ENCODE results near the gene HSD17B1. TPM values are rescaled to one million over a fixed set of nuclear protein-coding genes. Genes with fewer than 3 reads are reported as not detected.
A peak's percentile ranks its signal among the peaks of the same experiment; 100 is the strongest.
"Not testable (repeated sequence)": the region's sequence is repeated elsewhere in the genome, so short reads cannot be mapped to it uniquely, and the experiment has no call there.

Gene HSD17B1, protein sequence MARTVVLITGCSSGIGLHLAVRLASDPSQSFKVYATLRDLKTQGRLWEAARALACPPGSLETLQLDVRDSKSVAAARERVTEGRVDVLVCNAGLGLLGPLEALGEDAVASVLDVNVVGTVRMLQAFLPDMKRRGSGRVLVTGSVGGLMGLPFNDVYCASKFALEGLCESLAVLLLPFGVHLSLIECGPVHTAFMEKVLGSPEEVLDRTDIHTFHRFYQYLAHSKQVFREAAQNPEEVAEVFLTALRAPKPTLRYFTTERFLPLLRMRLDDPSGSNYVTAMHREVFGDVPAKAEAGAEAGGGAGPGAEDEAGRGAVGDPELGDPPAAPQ
- under 1 TPM; 0.82 to 0.90 TPM for total RNA-seq

- H3K36me3 Mint-ChIP-seq (ENCODE audit: low read depth); H3K27me3 Mint-ChIP-seq; ATAC-seq (replicated peaks); H3K9me3 Mint-ChIP-seq; H3K4me1 Mint-ChIP-seq; H3K27ac Mint-ChIP-seq: not testable (repeated sequence)
- H3K4me3 Mint-ChIP-seq = peak within 1 kb of the TSS; percentile 89
Measured at GRCh38 chr17:42552736-42553135, at the start of gene HSD17B1. HSD17B1 (plus strand) TSS chr17:42552923; CDS start chr17:42552934, 11 bp downstream.

- no peak overlapping the region for H3K27ac Mint-ChIP-seq
- H3K36me3 Mint-ChIP-seq (ENCODE audit: low read depth) = peaks cover 55% of the 10 kb centered on the region
- H3K4me3 Mint-ChIP-seq = no peak overlapping the region
- no peaks in the 10 kb centered on the region for H3K9me3 Mint-ChIP-seq
- no peaks in the 10 kb centered on the region for H3K4me1 Mint-ChIP-seq
- no peaks in the 10 kb centered on the region for H3K27me3 Mint-ChIP-seq
- no peak for ATAC-seq (replicated peaks)
Measured at GRCh38 chr17:42502926-42503325, 49.8 kb upstream of the HSD17B1 start.

- H3K36me3 Mint-ChIP-seq (ENCODE audit: low read depth) = peaks cover 42% of the 10 kb centered on the region
- H3K4me3 Mint-ChIP-seq = no peak overlapping the region
- H3K27ac Mint-ChIP-seq = no peak overlapping the region
- no peaks in the 10 kb centered on the region for H3K9me3 Mint-ChIP-seq
- H3K27me3 Mint-ChIP-seq = no peaks in the 10 kb centered on the region
- peaks cover 6% of the 10 kb centered on the region for H3K4me1 Mint-ChIP-seq
- ATAC-seq (replicated peaks) = no peak
Measured at GRCh38 chr17:42507671-42508070, 45.1 kb upstream of the HSD17B1 start.

DNA sequence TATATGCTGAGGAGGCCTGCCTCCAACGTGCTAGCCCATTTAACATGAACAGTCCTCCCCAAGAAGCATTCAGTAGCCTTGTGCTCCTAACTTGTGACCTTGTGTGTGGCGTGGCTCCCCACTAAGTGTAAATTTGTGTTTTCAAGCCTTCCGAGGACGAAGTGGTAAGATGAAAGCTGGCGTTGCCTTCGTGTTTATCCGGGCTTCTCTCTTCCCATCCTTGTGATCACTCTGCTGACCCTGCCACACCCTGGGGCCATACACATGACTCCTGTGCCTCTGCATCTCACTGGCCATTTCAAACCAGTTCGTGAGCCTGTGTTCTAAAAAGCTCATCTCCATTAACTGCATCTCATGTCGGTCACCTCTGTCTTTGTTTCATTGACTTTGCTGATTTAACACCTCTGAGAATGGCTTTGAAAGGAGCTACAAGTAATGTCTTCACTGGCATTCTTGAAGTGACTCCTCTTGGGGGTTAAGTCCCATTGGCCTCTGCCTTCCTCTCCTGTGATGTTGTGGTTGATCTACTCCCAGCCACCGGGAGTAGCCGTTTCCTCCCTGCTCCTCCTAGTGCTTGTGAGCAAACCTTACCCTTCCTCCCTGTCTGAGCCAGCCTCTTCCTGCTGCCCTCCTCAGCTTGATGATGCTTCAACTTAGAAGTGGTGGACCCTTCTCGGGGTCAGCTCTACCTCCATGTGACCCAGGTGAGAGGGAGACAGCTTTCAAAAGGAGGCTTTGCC, 44.1 kb upstream of the HSD17B1 start:
- Mint-ChIP-seq H3K36me3 (ENCODE audit: low read depth) (peaks cover 33% of the 10 kb centered on the region), H3K9me3 (no peaks in the 10 kb centered on the region), H3K4me3 (no peak overlapping the region), H3K27me3 (no peaks in the 10 kb centered on the region), H3K4me1 (peaks cover 6% of the 10 kb centered on the region), H3K27ac (no peak overlapping the region)
- no peak for ATAC-seq (replicated peaks)

GRCh38 chr17:42509409-42509808, 43.3 kb upstream of the HSD17B1 start:
- H3K27ac Mint-ChIP-seq = no peak overlapping the region
- no peak overlapping the region for H3K4me3 Mint-ChIP-seq
- peaks cover 25% of the 10 kb centered on the region for H3K36me3 Mint-ChIP-seq (ENCODE audit: low read depth)
- H3K9me3 Mint-ChIP-seq = no peaks in the 10 kb centered on the region
- H3K4me1 Mint-ChIP-seq = peaks cover 6% of the 10 kb centered on the region
- no peaks in the 10 kb centered on the region for H3K27me3 Mint-ChIP-seq
- no peak for ATAC-seq (replicated peaks)

- Mint-ChIP-seq H3K36me3 (ENCODE audit: low read depth) (peaks cover 24% of the 10 kb centered on the region), H3K27ac (no peak overlapping the region), H3K4me1 (peaks cover 6% of the 10 kb centered on the region), H3K27me3 (no peaks in the 10 kb centered on the region), H3K9me3 (no peaks in the 10 kb centered on the region), H3K4me3 (no peak overlapping the region)
- no peak for ATAC-seq (replicated peaks)
Measured at GRCh38 chr17:42509841-42510240, 42.9 kb upstream of the HSD17B1 start.

GRCh38 chr17:42512246-42512645, 40.5 kb upstream of the HSD17B1 start:
- Mint-ChIP-seq H3K9me3 (no peaks in the 10 kb centered on the region), H3K27ac (peak overlapping the region; percentile 48), H3K27me3 (no peaks in the 10 kb centered on the region), H3K4me3 (no peak overlapping the region), H3K36me3 (ENCODE audit: low read depth) (peaks cover 23% of the 10 kb centered on the region), H3K4me1 (peaks cover 6% of the 10 kb centered on the region)
- ATAC-seq (replicated peaks) = no peak

- H3K4me1 Mint-ChIP-seq = peaks cover 6% of the 10 kb centered on the region
- peak; percentile 52 for ATAC-seq (replicated peaks)
- H3K4me3 Mint-ChIP-seq = no peak overlapping the region
- H3K36me3 Mint-ChIP-seq (ENCODE audit: low read depth) = peaks cover 17% of the 10 kb centered on the region
- no peaks in the 10 kb centered on the region for H3K9me3 Mint-ChIP-seq
- no peak overlapping the region for H3K27ac Mint-ChIP-seq
- no peaks in the 10 kb centered on the region for H3K27me3 Mint-ChIP-seq
Measured at GRCh38 chr17:42512733-42513251, 39.9 kb upstream of the HSD17B1 start.

- no peak overlapping the region for H3K27ac Mint-ChIP-seq
- peaks cover 8% of the 10 kb centered on the region for H3K36me3 Mint-ChIP-seq (ENCODE audit: low read depth)
- H3K4me1 Mint-ChIP-seq = peaks cover 6% of the 10 kb centered on the region
- no peaks in the 10 kb centered on the region for H3K9me3 Mint-ChIP-seq
- H3K4me3 Mint-ChIP-seq = no peak overlapping the region
- H3K27me3 Mint-ChIP-seq = no peaks in the 10 kb centered on the region
- ATAC-seq (replicated peaks) = no peak
Measured at GRCh38 chr17:42513686-42514085, 39.0 kb upstream of the HSD17B1 start.

GRCh38 chr17:42514279-42514678, 38.4 kb upstream of the HSD17B1 start:
- peaks cover 2% of the 10 kb centered on the region for H3K36me3 Mint-ChIP-seq (ENCODE audit: low read depth)
- no peak for ATAC-seq (replicated peaks)
- H3K4me3 Mint-ChIP-seq = no peak overlapping the region
- H3K27ac Mint-ChIP-seq = no peak overlapping the region
- H3K9me3 Mint-ChIP-seq = no peaks in the 10 kb centered on the region
- no peaks in the 10 kb centered on the region for H3K27me3 Mint-ChIP-seq
- H3K4me1 Mint-ChIP-seq = peaks cover under 1% of the 10 kb centered on the region

DNA sequence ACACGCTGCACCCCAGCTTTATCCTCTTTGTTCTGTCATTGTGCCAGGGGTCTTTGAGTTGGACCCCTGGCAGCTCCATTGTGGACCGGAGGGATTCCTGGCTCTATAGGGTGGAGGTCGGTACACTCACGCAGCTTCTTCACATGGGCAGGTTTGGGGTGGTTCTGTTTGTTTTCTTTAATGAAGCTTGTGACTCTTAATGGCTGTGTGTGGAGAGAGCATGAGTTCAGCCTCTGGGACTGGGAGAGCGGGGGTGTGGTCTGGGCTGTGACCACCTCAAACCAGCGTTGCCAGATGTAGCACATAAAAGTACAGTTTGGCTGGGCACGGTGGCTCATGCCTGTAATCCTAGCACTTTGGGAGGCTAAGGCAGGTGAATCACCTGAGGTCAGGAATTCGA, 37.9 kb upstream of the HSD17B1 start:
- Mint-ChIP-seq H3K4me1 (no peaks in the 10 kb centered on the region), H3K27me3 (no peaks in the 10 kb centered on the region), H3K4me3 (no peak overlapping the region), H3K9me3 (no peaks in the 10 kb centered on the region), H3K36me3 (ENCODE audit: low read depth) (no peaks in the 10 kb centered on the region), H3K27ac (no peak overlapping the region)
- ATAC-seq (replicated peaks) = no peak

GRCh38 chr17:42517516-42517915, 35.2 kb upstream of the HSD17B1 start:
- Mint-ChIP-seq H3K9me3 (no peaks in the 10 kb centered on the region), H3K27me3 (no peaks in the 10 kb centered on the region), H3K36me3 (ENCODE audit: low read depth) (peaks cover 11% of the 10 kb centered on the region), H3K4me1 (no peaks in the 10 kb centered on the region), H3K27ac (no peak overlapping the region), H3K4me3 (no peak overlapping the region)
- peak; percentile 83 for ATAC-seq (replicated peaks)

DNA sequence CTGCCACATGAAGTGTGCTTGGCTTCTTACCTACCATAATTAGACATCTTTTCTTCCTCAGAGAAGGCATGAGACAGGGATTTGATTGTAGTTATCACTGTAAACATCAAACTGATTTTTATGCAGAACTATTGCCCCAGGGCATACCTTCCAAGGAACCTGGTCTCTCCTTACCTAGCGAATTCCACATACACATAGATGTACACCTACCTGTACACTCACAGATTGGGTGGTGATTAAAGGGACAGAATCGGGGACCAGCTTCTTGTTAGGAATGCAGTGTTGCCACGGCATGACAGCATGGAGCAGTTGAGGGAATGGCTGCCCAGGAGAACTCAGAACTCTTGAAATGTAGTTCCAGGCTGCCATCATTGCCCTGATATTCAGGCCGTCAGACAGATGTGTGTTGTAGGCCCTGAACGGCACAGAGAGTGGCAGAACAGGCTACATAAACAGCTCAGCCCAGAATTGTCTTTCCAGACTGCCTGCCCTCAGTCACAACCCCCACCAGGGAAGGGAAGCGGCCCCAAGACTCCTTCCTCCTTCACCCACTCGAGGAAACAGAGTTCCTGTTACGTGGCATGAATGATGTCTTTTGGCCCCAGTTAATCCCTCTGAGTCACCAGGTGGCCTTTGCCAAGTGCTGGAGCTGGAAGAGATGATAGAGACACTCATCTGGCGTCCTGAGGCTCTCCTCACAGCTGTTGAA, 34.5 kb upstream of the HSD17B1 start:
- H3K36me3 Mint-ChIP-seq (ENCODE audit: low read depth) = peaks cover 14% of the 10 kb centered on the region
- H3K27ac Mint-ChIP-seq = no peak overlapping the region
- no peaks in the 10 kb centered on the region for H3K27me3 Mint-ChIP-seq
- no peaks in the 10 kb centered on the region for H3K4me1 Mint-ChIP-seq
- no peak for ATAC-seq (replicated peaks)
- H3K9me3 Mint-ChIP-seq = no peaks in the 10 kb centered on the region
- H3K4me3 Mint-ChIP-seq = no peak overlapping the region

DNA sequence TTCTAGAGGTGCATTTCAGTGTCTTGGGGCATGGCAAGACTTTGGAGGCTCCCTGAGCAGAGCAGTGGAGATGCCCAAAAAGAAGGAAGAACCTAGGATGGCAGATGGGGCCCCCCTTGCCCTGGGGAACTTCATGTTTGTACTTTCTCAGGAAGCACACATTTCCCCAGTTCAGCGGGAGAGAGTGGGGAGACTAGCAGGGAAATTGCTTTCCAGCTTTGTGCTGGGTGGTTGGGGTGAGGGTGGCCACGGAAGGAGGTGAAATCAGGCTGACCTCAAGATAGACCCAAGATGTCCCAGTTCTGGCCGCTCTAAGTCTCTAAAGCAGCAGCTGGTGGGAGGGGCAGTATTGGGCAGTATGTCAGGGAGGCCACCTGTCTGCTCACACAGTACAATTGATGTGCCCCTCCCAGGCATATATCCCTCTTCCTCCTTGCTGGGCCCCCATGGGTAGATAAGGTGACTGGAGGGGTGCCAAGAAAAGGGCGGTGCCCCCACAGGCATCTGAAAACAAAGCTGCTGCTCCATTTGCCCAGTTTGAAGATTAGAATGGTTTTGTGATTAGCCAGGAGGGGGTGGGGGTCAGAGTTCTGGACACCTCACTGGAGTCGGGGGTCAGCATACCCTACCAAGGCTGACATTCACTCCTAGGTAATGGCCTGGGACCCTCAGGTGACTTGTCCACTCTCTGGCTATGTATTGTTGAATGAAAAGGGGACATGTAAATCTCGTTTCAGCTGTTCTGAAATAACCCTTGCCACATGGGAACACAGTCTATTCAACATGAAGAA, 33.8 kb upstream of the HSD17B1 start:
- Mint-ChIP-seq H3K36me3 (ENCODE audit: low read depth) (peaks cover 14% of the 10 kb centered on the region), H3K4me1 (no peaks in the 10 kb centered on the region), H3K27ac (no peak overlapping the region), H3K27me3 (no peaks in the 10 kb centered on the region), H3K4me3 (no peak overlapping the region), H3K9me3 (no peaks in the 10 kb centered on the region)
- ATAC-seq (replicated peaks) = no peak

Data from activated T-helper 17 cell treated with anti-CD3 and anti-CD28 coated beads, Interleukin-2, amount 50 U/mL, for 72 hours (primary cell).